IPS-15b (cell line): ENCODE data around the gene ATXN1.
"Not testable (repeated sequence)": the region's sequence is repeated elsewhere in the genome, so short reads cannot be mapped to it uniquely, and the experiment has no call there.

ENCODE experiments used
- H3K27me3 ChIP-seq: one replicate; pipeline ENCODE4 v1.6.1; 2013; ENCODE audit warnings: low read length; ENCODE audit not compliant: control insufficient read depth, insufficient read depth
- H3K36me3 ChIP-seq: one replicate; pipeline ENCODE4 v1.6.1; 2013; ENCODE audit warnings: low read length; ENCODE audit not compliant: control insufficient read depth, insufficient read depth
- H3K4me1 ChIP-seq: one replicate; pipeline ENCODE4 v1.6.1; 2013; ENCODE audit warnings: mild to moderate bottlenecking, low read length; ENCODE audit not compliant: control insufficient read depth, insufficient read depth
- H3K4me3 ChIP-seq: one replicate; pipeline ENCODE4 v1.5.1; 2013; ENCODE audit warnings: low read depth, low read length
- H3K9ac ChIP-seq: one replicate; pipeline ENCODE4 v1.6.1; 2013; ENCODE audit warnings: low read depth, mild to moderate bottlenecking, low read length
- H3K9me3 ChIP-seq: one replicate; pipeline ENCODE4 v1.6.1; 2013; ENCODE audit warnings: mild to moderate bottlenecking, low read length; ENCODE audit not compliant: control insufficient read depth, insufficient read depth

ATXN1 gene

DNA sequence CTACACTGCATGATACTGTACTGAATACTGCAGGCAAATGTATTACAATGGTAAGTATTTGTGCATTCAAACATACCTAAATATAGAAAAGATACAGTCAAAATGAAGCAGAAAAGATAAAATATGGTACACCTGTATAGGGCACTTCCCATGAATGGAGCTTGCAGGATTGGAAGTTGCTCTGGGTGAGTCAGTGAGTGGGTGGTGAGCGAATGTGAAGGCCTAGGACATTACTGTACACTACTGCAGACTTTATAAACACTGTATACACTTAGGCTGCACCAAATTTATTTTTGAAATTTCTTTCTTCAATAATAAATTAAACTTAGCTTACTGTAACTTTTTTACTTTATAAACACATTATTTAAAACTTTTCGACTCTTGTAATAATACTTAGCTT, 213.1 kb downstream of the ATXN1 start:
- H3K36me3 ChIP-seq: no peaks in the 10 kb centered on the region
- no peak overlapping the region for H3K9ac ChIP-seq
- H3K4me1 ChIP-seq: no peaks in the 10 kb centered on the region

DNA sequence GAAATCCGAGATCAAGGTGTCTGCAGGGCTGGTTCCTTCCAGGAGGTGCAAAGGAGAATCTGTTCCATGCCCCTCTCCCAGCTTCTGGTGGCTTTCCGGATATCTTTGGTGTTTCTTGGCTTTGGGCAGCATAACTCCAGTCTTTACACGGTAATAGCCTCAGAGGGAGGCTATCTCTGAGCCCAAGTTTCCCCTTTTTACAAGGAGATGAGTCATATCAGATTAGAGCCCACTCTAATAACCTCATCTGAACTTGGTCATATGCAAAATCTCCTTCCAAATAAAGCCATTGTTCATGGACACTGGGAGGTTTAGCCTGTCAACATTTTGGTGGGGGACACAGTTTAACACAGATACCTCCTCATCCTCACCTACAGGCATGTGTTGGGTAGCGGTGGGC, 213.7 kb downstream of the ATXN1 start:
- Histone ChIP-seq H3K4me3 (no peak overlapping the region), H3K4me1 (no peaks in the 10 kb centered on the region), H3K27me3 (no peaks in the 10 kb centered on the region), H3K9me3 (no peaks in the 10 kb centered on the region), H3K9ac (no peak overlapping the region), H3K36me3 (no peaks in the 10 kb centered on the region)

More for the DNA sequence above, 213.1 kb downstream of the ATXN1 start:
- no peaks in the 10 kb centered on the region for H3K27me3 ChIP-seq
- H3K9me3 ChIP-seq: no peaks in the 10 kb centered on the region
- no peak overlapping the region for H3K4me3 ChIP-seq

DNA sequence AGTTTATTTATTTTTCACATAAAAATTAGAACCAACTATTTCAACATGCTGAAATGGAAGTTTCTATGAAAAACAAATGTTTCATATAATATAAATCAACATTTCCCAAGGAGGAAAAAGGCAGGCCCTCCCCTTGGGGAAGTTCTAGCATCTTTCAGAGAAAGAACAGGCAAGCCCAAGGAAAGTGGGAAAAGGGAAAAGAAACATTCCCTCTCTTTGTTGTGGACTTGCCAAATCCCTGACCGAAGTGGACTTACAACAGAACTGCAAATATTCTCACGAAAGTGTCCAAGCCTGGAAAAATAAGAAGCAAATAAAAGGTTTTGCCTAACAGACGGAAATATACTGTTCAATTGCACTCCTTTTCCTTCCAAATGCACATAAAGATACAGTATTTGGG, 214.4 kb downstream of the ATXN1 start:
- no peaks in the 10 kb centered on the region for H3K9me3 ChIP-seq
- H3K36me3 ChIP-seq: no peaks in the 10 kb centered on the region
- H3K9ac ChIP-seq: no peak overlapping the region
- no peaks in the 10 kb centered on the region for H3K27me3 ChIP-seq
- H3K4me3 ChIP-seq: no peak overlapping the region
- no peaks in the 10 kb centered on the region for H3K4me1 ChIP-seq

DNA sequence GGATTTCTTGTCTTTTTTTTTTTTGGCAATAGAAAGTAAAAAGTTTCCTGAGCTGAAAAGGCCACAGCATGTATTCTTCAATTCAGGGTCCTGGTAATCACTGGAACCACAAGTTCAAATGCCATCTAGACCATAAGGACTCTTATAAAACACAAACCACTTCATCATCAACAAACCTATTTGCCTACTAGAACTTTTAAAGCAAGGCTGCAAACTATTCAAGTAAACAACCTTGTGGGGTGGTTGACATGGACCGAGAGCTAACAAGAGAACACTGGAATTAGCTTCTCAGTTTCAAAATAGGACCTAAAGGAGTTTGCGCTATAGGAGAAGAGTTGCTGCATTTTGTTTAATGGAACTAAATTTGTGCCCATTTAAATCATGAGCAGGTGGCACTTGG, 215.9 kb downstream of the ATXN1 start:
- Histone ChIP-seq H3K4me1 (no peaks in the 10 kb centered on the region), H3K4me3 (no peak overlapping the region), H3K9ac (no peak overlapping the region), H3K36me3 (no peaks in the 10 kb centered on the region), H3K27me3 (no peaks in the 10 kb centered on the region), H3K9me3 (no peaks in the 10 kb centered on the region)

DNA sequence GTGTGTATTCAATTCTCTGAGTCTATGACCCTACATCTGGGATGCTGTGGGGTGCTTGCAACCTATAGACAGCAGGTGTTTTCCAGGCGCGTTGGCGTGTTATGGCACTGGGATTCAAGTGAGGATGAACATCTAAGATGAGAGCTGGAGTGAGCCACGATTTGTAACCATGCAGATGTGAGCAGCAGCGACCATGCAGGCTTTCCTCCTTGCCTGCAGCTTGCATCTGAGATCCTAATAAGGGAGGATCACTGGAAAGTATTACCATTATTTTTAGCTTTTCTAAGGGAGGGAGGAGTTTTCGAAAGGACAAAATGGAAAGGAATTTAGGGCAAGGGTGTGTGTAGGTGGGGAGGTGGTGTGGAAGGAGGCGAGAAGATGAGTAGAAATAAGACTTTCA, 216.7 kb downstream of the ATXN1 start:
- Histone ChIP-seq H3K9ac (no peak overlapping the region), H3K4me3 (no peak overlapping the region), H3K36me3 (no peaks in the 10 kb centered on the region), H3K4me1 (no peaks in the 10 kb centered on the region), H3K9me3 (no peaks in the 10 kb centered on the region), H3K27me3 (no peaks in the 10 kb centered on the region)

DNA sequence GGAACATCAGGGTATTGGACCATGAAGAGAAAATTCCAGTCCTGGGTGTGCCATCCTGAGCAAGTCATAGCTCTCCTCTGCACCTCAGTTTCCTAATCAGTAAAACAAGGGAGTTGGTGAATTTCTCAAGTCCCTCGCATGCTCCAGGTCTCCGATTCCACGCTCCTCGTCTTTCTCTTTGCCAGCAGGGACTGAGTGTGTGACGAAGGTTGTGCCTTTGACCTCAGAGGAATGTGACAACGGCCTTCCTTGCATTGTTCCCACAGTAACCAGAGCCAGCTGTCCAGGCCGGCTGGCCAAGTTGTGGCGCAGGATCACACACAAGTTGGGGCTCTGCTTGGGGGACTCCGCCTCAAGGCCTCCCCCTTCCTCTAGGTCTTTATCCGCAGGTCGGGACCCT, 217.3 kb downstream of the ATXN1 start:
- H3K36me3 ChIP-seq: no peaks in the 10 kb centered on the region
- H3K4me3 ChIP-seq: no peak overlapping the region
- H3K9me3 ChIP-seq: no peaks in the 10 kb centered on the region
- H3K4me1 ChIP-seq: no peaks in the 10 kb centered on the region
- no peaks in the 10 kb centered on the region for H3K27me3 ChIP-seq
- H3K9ac ChIP-seq: peak overlapping the region; percentile 47

DNA sequence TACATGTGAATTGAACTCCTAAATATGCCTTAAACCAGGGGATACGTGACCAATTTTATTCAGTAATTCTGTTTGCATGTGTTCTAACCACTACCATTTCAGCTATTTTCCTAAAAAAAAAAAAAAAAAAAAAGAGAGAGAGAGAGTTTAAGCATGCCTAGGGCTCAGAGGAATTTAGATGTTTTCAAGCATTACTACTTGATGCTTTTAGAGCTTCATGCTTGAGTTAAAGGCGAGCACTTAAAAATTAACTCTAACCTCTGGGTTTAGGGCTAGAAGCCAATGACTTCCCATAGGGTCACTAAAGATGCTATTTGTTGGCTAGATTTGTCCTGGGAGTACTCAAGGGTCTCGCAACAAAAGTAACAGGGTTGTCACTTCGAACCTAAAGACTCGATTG, 217.7 kb downstream of the ATXN1 start:
- Histone ChIP-seq H3K36me3 (no peaks in the 10 kb centered on the region), H3K4me1 (no peaks in the 10 kb centered on the region)

DNA sequence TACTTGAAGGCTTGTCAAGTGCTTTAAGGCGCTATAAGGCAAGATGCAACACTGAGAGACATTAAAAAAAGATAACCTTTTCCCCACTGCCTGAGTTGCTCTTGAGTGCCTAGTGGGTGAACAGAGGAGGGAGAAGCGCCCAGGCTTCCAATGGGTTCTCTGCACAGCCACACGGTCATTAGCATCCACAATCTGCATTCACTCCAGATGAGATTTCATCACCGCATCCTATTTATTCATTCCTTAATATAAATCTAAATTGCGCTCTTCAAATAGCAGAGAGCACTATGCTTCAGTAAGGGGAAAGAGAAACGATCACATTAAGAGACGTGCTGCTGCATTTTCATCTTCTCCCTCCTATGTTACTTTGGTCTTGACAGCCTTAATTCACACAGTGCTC, 219.2 kb downstream of the ATXN1 start:
- H3K4me1 ChIP-seq: no peaks in the 10 kb centered on the region
- H3K9ac ChIP-seq: no peak overlapping the region
- H3K36me3 ChIP-seq: no peaks in the 10 kb centered on the region
- no peaks in the 10 kb centered on the region for H3K9me3 ChIP-seq
- H3K27me3 ChIP-seq: no peaks in the 10 kb centered on the region
- no peak overlapping the region for H3K4me3 ChIP-seq

More for the DNA sequence above, 217.7 kb downstream of the ATXN1 start:
- Histone ChIP-seq H3K4me3 (no peak overlapping the region), H3K9me3 (no peaks in the 10 kb centered on the region), H3K9ac (no peak overlapping the region), H3K27me3 (no peaks in the 10 kb centered on the region)

DNA sequence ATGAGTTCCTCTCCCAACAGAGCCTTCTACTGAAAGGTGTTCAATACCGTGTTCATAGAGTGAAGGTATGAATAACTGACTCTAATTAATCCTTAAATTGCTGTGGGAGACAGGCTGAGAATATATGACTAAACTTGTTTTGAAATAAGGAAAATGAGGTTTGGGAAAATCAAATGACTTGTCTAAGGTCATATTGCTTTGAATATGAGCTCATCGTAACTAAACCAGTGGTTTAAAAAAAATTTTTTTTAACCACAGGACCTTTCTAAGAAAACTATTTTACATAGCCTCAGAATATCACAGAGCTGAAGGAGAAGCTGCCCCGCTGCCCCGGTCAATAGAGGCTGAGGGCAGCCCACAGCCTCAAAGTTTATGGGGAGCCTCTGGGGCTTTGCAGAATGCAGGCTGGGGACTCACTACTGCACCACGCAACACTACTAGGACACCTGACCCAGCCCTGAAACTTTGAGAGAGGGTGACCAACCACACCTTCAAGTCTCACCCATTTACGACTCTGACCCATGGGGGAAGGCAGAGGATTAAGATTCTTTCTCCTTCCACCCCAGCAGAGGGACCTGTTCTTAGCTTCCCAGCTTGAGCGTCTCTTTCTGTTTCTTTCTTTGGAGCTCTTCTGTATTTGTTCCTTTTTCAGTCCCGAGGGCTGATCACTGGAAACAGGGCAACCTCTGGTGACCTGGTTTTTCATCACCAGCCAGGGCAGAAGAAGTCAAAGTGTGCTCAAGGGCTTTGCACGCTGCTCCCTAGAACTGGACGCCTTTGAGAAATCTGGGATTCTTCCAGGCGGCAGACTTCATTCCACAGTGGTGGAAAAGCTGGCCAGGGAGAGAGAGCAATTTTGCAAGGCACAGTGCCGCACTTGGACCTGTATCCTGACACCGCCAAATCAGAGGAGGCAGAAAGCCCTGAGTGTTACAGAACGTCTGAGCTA, 220.2 kb downstream of the ATXN1 start:
- H3K4me1 ChIP-seq: no peaks in the 10 kb centered on the region
- no peak overlapping the region for H3K9ac ChIP-seq
- H3K27me3 ChIP-seq: no peaks in the 10 kb centered on the region
- no peak overlapping the region for H3K4me3 ChIP-seq
- H3K9me3 ChIP-seq: no peaks in the 10 kb centered on the region
- no peaks in the 10 kb centered on the region for H3K36me3 ChIP-seq

DNA sequence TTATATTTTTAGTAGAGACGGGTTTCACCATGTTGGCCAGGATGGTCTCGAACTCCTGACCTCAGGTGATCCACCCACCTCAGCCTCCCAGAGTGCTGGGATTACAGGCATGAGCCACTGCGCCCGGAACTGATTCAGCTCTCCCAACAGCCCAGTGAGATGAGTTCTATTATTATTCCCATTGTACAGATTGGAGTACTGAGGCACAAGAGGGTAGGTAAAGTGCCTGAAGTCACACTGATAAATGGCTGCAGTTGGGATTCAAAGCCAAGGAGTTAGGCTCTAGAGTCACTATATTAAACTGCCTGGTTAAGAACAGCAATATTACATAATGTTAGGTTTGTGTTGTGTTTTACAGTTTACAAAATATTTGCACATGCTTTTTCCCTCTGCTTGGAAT, 220.9 kb downstream of the ATXN1 start:
- not testable (repeated sequence) for H3K9me3 ChIP-seq

DNA sequence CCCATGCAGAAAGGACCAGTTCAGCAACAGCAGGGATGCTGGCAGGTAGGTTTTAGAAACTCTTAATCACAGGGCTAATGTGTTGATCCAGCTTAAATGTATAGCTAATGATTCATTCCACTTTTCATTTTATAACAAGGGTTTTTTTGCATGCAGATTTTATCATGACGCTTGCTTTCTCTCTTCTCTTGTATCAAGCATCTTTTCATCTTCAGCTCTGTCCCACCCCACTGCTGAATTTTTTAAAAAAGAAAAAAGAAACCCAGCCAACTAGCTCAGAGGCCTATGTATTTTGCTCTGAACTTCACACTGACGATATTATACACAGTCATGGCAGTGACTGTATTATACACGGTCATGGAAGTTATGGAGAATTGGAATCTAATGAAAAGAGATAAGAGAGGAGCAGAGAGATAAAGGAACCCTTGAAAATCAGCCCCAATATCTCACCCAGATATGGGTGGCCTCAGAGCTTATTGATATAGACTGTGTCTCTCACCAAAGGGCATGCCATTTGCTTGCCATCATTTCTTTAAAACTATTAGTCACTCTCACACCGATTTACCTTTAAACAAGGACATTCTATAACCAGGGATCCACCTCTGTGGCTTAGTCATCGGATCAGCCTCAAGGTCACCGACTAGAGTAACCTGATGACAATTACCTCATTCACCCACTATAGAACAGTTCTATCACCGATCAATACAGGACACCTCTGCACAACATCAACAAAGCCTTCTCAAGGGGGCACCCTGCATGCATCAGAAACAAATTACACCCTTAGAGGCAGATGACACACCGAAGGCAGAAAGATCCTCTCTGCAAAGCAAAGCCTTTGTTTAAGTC, 222.0 kb downstream of the ATXN1 start:
- H3K36me3 ChIP-seq: no peaks in the 10 kb centered on the region
- H3K27me3 ChIP-seq: no peaks in the 10 kb centered on the region
- no peaks in the 10 kb centered on the region for H3K4me1 ChIP-seq
- no peak overlapping the region for H3K4me3 ChIP-seq
- no peak overlapping the region for H3K9ac ChIP-seq
- no peaks in the 10 kb centered on the region for H3K9me3 ChIP-seq

More for the DNA sequence above, 220.9 kb downstream of the ATXN1 start:
- not testable (repeated sequence) for H3K36me3 ChIP-seq, H3K4me3 ChIP-seq, H3K9ac ChIP-seq, H3K27me3 ChIP-seq, H3K4me1 ChIP-seq

DNA sequence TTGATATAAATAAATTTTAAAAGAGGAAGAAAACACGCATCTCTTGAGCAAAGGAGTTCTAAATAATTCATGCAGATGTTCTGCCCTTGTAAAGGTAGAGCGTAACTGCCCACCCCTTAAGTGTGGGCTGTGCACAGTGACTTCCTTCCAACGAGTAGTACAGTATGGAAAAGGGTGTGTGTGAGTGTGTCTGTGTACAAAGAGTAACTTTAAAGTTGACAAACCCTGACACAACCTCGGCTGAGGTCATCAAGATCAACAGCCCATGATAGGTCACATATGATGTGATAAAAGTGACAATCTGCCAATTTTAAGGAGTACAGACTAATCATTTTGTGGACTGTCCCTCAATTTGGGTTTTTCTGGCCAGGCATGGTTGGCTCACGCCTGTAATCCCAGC, 225.7 kb downstream of the ATXN1 start:
- H3K4me3 ChIP-seq: no peak overlapping the region
- no peaks in the 10 kb centered on the region for H3K27me3 ChIP-seq
- H3K9me3 ChIP-seq: no peaks in the 10 kb centered on the region
- H3K4me1 ChIP-seq: peaks cover 2% of the 10 kb centered on the region
- no peak overlapping the region for H3K9ac ChIP-seq
- no peaks in the 10 kb centered on the region for H3K36me3 ChIP-seq
